Activated CD4-positive, alpha-beta T cell treated with anti-CD3 and anti-CD28 coated beads, Interleukin-2, amount 50 U/mL, for 1 hour (primary cell): ENCODE data around the gene CSTB.
"Not testable (repeated sequence)": the region's sequence is repeated elsewhere in the genome, so short reads cannot be mapped to it uniquely, and the experiment has no call there.

Experiments used
- DNase-seq: peaks from one replicate; pipeline ENCODE4 v3.0.0-alpha.2; 2020

Gene CSTB

GRCh38 chr21:43775795-43776430, at the start of gene CSTB:
CSTB (minus strand) TSS chr21:43776308; CDS start chr21:43776269, 39 bp downstream.
- peak; percentile 83 for DNase-seq

GRCh38 chr21:43825242-43825935, 49.3 kb upstream of the CSTB start:
- no peak for DNase-seq

GRCh38 chr21:43824333-43825241, 48.5 kb upstream of the CSTB start:
- DNase-seq: no peak

DNA sequence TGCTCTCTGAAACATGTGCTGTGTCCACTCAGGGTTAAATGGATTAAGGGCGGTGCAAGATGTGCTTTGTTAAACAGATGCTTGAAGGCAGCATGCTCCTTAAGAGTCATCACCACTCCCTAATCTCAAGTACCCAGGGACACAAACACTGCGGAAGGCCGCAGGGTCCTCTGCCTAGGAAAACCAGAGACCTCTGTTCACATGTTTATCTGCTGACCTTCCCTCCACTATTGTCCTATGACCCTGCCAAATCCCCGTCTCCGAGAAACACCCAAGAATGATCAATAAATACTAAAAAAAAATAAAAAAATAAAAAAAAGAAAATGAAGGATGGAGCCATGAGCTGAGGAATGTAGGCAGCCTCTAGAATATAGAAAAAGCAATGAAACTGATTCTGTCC, 46.6 kb upstream of the CSTB start:
- DNase-seq: not testable (repeated sequence)

DNA sequence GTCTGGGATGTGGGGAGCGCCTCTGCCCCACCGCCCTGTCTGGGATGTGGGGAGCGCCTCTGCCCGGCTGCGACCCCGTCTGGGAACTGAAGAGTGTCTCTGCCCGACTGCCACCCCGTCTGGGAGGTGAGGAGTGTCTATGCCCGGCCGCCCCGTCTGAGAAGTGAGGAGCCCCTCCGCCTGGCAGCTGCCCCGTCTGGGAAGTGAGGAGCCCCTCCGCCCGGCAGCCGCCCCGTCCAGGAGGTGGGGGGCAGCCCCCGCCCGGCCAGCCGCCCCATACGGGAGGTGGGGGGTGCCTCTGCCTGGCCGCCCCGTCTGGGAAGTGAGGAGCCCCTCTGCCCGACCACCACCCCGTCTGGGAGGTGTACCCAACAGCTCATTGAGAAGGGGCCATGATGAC, 46.1 kb upstream of the CSTB start:
- DNase-seq: not testable (repeated sequence)

GRCh38 chr21:43820466-43820865, 44.4 kb upstream of the CSTB start:
- DNase-seq: no peak

DNA sequence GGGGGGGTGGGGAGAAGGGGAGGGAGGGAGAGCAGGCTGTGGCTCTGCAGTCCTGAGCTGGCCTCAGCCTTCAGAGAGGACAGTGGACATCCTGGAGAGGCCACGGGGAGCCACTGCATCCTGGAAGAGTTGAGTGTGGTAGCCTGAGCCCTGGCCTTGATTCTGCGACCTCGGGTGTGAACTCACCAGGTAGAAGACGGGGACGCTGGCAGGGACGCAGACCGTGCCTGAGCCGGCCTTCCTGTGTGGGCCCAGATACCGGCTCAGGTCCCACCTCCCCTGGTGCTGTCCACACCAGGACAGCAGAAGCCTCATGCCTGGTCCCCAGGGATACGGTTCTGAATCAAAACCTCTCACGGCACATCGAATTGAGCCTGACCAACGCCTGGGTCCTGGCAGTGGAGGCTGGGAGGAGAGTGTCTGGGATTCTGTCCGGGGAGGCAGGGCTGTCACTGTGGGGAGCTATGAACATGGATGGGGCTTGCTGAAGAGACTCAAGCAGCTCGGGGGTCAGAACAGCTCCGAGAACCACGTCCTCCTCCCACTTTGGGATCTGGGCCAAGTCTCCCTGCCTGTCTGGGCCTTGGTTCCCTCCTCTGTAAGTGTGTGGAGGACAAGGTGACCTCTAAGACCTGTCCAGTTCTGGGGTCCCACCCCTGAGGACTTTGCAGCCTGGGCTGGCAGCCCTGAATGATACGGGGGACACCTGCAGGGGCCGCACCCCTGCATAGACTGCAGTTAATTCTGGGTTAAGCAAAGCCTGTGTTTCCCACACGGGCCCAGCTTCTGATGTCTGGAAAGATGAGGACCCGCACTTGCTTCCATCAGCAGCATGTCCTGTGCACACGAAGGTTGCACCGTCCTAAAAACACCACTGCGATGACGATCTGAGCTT, 43.6 kb upstream of the CSTB start:
- DNase-seq: no peak

DNA sequence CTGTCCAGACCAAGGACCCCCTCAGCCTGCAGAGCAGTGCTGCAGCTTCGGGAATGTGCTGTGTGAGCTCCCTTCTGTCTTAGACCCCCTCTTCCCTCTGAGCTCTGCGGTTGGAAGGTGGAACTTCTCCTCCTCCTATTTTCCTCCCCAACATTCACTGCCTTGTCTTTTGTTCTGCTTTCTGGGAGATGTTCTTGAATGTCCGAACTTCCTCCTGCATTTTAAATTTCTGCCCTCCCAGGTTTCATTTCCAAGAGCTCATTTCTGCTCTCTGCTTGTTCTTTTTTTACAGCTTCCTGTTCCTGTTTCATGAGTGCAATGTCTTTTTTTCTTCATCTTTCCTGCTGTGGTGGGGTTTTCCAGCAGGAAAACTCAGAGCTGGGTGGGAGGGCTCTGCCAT, 42.6 kb upstream of the CSTB start:
- no peak for DNase-seq

- no peak for DNase-seq
Observed at GRCh38 chr21:43817157-43818086, 41.3 kb upstream of the CSTB start.

DNA sequence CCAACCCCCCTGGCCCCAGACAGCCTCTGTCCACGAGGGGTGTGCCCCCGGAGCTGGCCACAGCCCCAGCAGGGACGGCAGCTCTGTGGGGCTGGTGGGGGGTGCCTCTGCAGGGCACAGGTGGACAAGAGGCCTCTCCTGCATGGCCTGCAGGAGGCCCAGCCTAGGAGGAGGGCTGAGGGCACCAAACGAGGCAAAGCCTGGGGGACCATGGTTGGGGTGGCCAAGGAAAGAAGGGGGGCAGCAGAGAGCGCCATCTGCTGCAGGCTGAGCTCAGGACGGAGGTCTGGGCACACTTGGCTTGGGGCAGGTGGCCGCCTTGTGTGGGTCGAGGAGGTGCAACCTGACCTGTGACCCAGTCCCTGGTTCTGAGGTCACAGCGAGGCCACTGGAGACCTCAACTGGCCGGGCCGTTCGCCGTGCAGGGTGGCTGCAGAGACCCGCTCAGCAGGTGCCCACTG, 40.5 kb upstream of the CSTB start:
- no peak for DNase-seq

- DNase-seq: no peak
Observed at GRCh38 chr21:43815991-43816390, 39.9 kb upstream of the CSTB start.

DNA sequence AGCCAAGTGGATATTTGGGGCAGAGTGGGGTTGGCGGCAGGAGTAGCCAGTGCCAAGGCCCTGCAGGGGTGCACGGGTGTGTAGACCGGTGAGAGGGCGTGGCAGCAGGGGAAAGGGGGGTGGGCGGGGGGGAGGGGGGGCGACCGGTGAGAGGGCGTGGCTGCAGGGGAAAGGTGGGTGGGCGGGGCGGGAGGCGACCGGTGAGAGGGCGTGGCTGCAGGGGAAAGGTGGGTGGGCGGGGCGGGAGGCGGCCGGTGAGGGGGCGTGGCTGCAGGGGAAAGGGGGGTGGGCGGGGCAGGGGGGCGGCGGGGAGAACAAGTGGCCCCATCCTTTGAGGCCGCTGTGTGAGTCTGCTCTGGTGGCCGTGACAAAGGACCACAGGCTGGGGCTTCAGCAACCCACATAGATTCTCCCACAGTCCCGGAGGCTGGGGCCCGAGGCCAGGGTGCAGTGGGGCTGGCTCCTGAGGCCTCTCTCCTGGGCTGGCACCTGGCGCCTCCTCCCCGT, 39.1 kb upstream of the CSTB start:
- no peak for DNase-seq

GRCh38 chr21:43814215-43815106, 38.4 kb upstream of the CSTB start:
- DNase-seq: no peak

- DNase-seq: no peak
Observed at GRCh38 chr21:43813656-43813980, 37.5 kb upstream of the CSTB start.

GRCh38 chr21:43812957-43813655, 37.0 kb upstream of the CSTB start:
- DNase-seq: no peak

DNA sequence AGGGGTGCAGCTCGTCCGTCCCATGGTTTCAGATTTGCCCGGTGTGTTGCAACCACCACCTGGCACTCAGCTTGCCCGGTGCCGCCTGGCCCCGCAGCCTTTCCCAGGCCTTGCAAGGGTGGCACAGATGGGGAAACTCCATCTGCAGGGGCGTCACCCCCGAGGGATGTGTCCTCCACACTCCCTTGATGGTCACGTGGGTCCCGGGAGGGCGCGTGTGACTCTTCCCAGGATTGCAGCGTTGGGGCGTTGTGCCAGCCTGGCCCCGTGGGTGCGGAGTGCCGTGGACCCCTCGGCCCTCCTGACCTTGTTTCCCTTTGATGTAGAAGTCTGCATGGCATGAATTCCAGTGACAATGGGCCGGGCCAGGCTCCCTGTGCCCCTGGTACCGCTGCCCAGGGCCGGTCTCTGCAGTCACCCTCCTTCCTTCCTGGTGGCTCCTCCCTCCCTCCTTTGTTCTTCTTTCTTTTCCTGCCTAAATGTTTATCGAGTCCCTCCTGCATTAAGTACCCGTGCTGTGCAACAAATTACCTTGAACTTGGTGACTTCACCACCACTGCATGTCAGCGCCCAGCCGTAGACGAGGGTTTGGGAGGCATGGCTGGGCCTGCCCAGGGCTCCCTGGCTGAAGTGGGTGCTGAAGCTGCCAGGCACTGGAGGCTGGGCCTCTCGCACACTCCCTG, 36.2 kb upstream of the CSTB start:
- DNase-seq: no peak

- DNase-seq: no peak
Observed at GRCh38 chr21:43811262-43812105, 35.4 kb upstream of the CSTB start.
